ENCODE data around the gene LCTL. TPM values are rescaled to one million over a fixed set of nuclear protein-coding genes. Genes with fewer than 3 reads are reported as not detected.

The LCTL gene
- total and polyA plus RNA-seq, 2 donors (not counting 1 experiment from before 2014, with no cell fraction given) = 0.66 to 0.96 TPM

DNA sequence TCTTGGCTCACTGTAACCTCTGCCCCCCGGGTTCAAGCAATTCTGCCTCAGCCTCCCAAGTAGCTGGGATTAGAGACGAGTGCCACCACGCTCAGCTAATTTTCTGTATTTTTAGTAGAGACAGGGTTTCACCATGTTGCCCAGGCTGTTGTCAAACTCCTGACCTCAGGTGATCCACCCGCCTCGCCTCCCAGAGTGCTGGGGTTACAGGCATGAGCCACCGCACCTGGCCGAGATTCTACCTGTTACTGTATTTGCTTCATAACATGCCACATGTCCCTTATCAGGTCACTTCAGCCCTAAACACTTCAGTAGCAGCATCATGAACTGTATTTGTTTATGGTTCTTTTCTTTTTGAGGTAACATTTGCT is 7.5 kb upstream of the LCTL start:
- no peak overlapping the region for H3K4me2 ChIP-seq (ENCODE audit: extremely low read depth, insufficient read depth, low read length)
- DNase-seq (ENCODE audit: low read depth in 2 of 2) = no peak
- no peak overlapping the region for H3K4me3 ChIP-seq (replicated peaks in 1 of 4; ENCODE audit: control extremely low read depth in 1 of 4, insufficient read depth in 1 of 4, low read depth in 3 of 4, low read length in 4 of 4)
- no peaks in the 10 kb centered on the region for H3K79me2 ChIP-seq (ENCODE audit: control insufficient read depth, insufficient read depth, low read length)
- H2AFZ ChIP-seq (ENCODE audit: low read length) = no peak overlapping the region
- H3K27me3 ChIP-seq (ENCODE audit: control insufficient read depth, insufficient read depth, low read length) = no peaks in the 10 kb centered on the region
- H3K4me1 ChIP-seq (ENCODE audit: control insufficient read depth, extremely low read depth, insufficient read depth, low read length) = no peaks in the 10 kb centered on the region
- H4K20me1 ChIP-seq (ENCODE audit: control insufficient read depth, extremely low read depth, insufficient read depth, low read length) = no peaks in the 10 kb centered on the region
- no peaks in the 10 kb centered on the region for H3K9me3 ChIP-seq (ENCODE audit: control insufficient read depth, insufficient read depth, low read depth, low read length)
- no peaks in the 10 kb centered on the region for H3K36me3 ChIP-seq (ENCODE audit: control insufficient read depth, insufficient read depth, low read length)
- H3K9ac ChIP-seq (ENCODE audit: insufficient read depth, low read length) = no peak overlapping the region
- no peak overlapping the region for H3K27ac ChIP-seq (ENCODE audit: insufficient read depth, low read length)
- TF ChIP-seq, protein P1, sequence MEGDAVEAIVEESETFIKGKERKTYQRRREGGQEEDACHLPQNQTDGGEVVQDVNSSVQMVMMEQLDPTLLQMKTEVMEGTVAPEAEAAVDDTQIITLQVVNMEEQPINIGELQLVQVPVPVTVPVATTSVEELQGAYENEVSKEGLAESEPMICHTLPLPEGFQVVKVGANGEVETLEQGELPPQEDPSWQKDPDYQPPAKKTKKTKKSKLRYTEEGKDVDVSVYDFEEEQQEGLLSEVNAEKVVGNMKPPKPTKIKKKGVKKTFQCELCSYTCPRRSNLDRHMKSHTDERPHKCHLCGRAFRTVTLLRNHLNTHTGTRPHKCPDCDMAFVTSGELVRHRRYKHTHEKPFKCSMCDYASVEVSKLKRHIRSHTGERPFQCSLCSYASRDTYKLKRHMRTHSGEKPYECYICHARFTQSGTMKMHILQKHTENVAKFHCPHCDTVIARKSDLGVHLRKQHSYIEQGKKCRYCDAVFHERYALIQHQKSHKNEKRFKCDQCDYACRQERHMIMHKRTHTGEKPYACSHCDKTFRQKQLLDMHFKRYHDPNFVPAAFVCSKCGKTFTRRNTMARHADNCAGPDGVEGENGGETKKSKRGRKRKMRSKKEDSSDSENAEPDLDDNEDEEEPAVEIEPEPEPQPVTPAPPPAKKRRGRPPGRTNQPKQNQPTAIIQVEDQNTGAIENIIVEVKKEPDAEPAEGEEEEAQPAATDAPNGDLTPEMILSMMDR (conservative IDR thresholded peaks at IDR 0.05 in 1 of 2, IDR thresholded peaks at IDR 0.05 in 1 of 2; ENCODE audit: low read depth in 1 of 2, low read length in 2 of 2) = no peak
- no peak for TF ChIP-seq EZH2 (IDR thresholded peaks at IDR 0.05; ENCODE audit: low read length, missing control alignments)

DNA sequence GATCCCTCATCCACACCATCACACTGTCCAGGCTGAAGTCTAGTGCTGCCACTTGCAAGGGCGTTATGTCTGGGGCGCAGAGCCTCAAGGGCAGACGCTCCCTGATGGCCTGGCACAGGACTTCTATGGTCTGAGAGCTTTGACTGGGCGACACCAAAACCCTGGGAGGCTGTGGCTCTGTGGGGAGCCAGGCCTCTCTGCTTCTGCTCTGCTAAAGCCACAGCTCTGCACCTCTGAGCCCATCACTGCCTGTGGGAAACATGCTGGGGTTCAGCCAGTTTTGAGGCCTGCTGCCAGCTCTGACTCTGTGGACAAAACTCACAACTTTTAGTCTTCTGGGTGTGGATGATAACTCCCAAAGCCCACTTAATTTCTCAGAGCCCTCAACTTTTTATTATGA is 6.3 kb upstream of the LCTL start:
- H4K20me1 ChIP-seq (ENCODE audit: control insufficient read depth, extremely low read depth, insufficient read depth, low read length) = no peaks in the 10 kb centered on the region
- H3K4me3 ChIP-seq (replicated peaks in 1 of 4; ENCODE audit: control extremely low read depth in 1 of 4, insufficient read depth in 1 of 4, low read depth in 3 of 4, low read length in 4 of 4) = no peak overlapping the region
- DNase-seq (ENCODE audit: low read depth in 2 of 2) = no peak
- no peak for TF ChIP-seq EZH2 (IDR thresholded peaks at IDR 0.05; ENCODE audit: low read length, missing control alignments)
- TF ChIP-seq, protein P1 (conservative IDR thresholded peaks at IDR 0.05 in 1 of 2, IDR thresholded peaks at IDR 0.05 in 1 of 2; ENCODE audit: low read depth in 1 of 2, low read length in 2 of 2) = no peak
- no peak overlapping the region for H3K4me2 ChIP-seq (ENCODE audit: extremely low read depth, insufficient read depth, low read length)
- no peaks in the 10 kb centered on the region for H3K79me2 ChIP-seq (ENCODE audit: control insufficient read depth, insufficient read depth, low read length)
- H3K27me3 ChIP-seq (ENCODE audit: control insufficient read depth, insufficient read depth, low read length) = no peaks in the 10 kb centered on the region
- no peak overlapping the region for H3K9ac ChIP-seq (ENCODE audit: insufficient read depth, low read length)
- no peaks in the 10 kb centered on the region for H3K4me1 ChIP-seq (ENCODE audit: control insufficient read depth, extremely low read depth, insufficient read depth, low read length)
- no peaks in the 10 kb centered on the region for H3K9me3 ChIP-seq (ENCODE audit: control insufficient read depth, insufficient read depth, low read depth, low read length)
- H3K36me3 ChIP-seq (ENCODE audit: control insufficient read depth, insufficient read depth, low read length) = no peaks in the 10 kb centered on the region
- H3K27ac ChIP-seq (ENCODE audit: insufficient read depth, low read length) = no peak overlapping the region
- no peak overlapping the region for H2AFZ ChIP-seq (ENCODE audit: low read length)

GRCh38 chr15:66570842-66571478 is 5.2 kb upstream of the LCTL start:
- no peaks in the 10 kb centered on the region for H3K27me3 ChIP-seq (ENCODE audit: control insufficient read depth, insufficient read depth, low read length)
- H3K4me1 ChIP-seq (ENCODE audit: control insufficient read depth, extremely low read depth, insufficient read depth, low read length) = peaks cover 5% of the 10 kb centered on the region
- H3K27ac ChIP-seq (ENCODE audit: insufficient read depth, low read length) = no peak overlapping the region
- H3K36me3 ChIP-seq (ENCODE audit: control insufficient read depth, insufficient read depth, low read length) = no peaks in the 10 kb centered on the region
- H3K4me3 ChIP-seq (replicated peaks in 1 of 4; ENCODE audit: control extremely low read depth in 1 of 4, insufficient read depth in 1 of 4, low read depth in 3 of 4, low read length in 4 of 4) = no peak overlapping the region
- TF ChIP-seq EZH2 (IDR thresholded peaks at IDR 0.05; ENCODE audit: low read length, missing control alignments) = no peak
- TF ChIP-seq, protein P1 (conservative IDR thresholded peaks at IDR 0.05 in 1 of 2, IDR thresholded peaks at IDR 0.05 in 1 of 2; ENCODE audit: low read depth in 1 of 2, low read length in 2 of 2) = no peak
- H4K20me1 ChIP-seq (ENCODE audit: control insufficient read depth, extremely low read depth, insufficient read depth, low read length) = no peaks in the 10 kb centered on the region
- H3K9ac ChIP-seq (ENCODE audit: insufficient read depth, low read length) = no peak overlapping the region
- no peaks in the 10 kb centered on the region for H3K79me2 ChIP-seq (ENCODE audit: control insufficient read depth, insufficient read depth, low read length)
- no peak overlapping the region for H2AFZ ChIP-seq (ENCODE audit: low read length)
- H3K4me2 ChIP-seq (ENCODE audit: extremely low read depth, insufficient read depth, low read length) = no peak overlapping the region
- DNase-seq (ENCODE audit: low read depth in 2 of 2) = no peak
- H3K9me3 ChIP-seq (ENCODE audit: control insufficient read depth, insufficient read depth, low read depth, low read length) = no peaks in the 10 kb centered on the region

All from fibroblast of lung (primary cell).